GM20000 (cell line): ENCODE data around the gene SH3GLB2.
"Not testable (repeated sequence)": the region's sequence is repeated elsewhere in the genome, so short reads cannot be mapped to it uniquely, and the experiment has no call there.

Experiments used
- DNase-seq: peaks from one replicate; pipeline ENCODE4 v3.0.0; 2012; ENCODE audit warnings: low spot score
- CTCF ChIP-seq: IDR thresholded peaks from 2 replicates; pipeline ENCODE4 v1.5.1; 2012; ENCODE audit warnings: mild to moderate bottlenecking, control low read depth; ENCODE audit errors: extremely low read depth, missing control alignments

Gene SH3GLB2

DNA sequence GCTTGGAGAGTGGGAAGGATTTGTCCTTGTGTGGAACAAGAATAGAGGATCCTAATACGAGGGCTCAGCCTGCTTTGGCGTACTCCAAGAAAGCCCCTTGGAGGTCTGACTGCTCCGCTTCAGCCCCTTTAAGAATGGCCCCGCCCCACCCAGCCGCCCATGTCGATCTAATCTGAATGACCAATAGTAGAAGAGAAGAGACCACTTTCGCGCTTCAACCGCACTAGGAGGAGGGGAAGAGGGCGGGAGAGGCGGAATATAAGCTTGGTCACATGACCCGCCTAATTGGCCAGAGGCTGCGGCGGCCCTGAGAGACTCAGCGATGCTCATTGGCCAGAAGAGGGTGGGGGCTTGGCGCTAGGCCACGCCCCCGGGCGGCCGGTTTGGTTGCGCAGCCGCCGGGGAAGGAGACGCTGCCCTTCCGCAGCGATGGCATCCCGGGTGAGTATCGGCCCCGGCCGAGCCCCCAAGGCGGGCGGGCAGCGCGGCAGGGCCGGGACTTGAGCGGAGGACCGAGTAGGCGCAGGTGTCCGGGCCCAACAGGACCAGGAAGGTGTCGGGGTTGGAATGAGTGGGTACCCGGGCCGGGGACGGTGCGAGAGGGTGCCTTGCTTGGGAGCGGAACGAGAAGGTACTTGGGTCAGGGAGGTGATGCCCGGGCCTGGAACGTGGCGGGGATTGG, 8.3 kb upstream of the SH3GLB2 start, which contains the start of gene MIGA2:
MIGA2 (plus strand) TSS at position 386 of the 682 bp plus-strand sequence. CDS start 3,969 bp downstream, outside the sequence.
- DNase-seq: peak; percentile 99
- no peak for TF ChIP-seq CTCF

- DNase-seq: not testable (repeated sequence)
Observed at GRCh38 chr9:129035838-129036237, 7.7 kb upstream of the SH3GLB2 start.

DNA sequence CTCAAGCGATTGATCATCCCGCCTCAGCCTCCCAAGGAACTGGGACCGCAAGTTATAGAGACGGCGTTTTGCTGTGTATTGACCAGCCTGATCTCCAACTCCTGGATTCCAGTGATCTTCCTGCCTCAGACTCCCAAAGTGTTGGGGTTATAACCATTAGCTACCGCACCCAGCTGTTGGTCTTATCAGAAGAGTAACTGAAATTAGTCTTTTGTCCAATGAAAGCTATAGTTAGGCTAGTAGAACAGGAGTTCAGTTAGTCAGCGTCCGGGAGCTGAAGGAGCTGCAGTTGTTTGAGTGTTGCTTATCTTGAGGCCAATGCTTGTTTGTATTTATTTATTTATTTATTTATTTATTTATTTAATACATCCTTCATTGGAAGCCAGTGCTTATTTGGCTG, 5.1 kb upstream of the SH3GLB2 start:
- TF ChIP-seq CTCF: no peak
- DNase-seq: no peak

DNA sequence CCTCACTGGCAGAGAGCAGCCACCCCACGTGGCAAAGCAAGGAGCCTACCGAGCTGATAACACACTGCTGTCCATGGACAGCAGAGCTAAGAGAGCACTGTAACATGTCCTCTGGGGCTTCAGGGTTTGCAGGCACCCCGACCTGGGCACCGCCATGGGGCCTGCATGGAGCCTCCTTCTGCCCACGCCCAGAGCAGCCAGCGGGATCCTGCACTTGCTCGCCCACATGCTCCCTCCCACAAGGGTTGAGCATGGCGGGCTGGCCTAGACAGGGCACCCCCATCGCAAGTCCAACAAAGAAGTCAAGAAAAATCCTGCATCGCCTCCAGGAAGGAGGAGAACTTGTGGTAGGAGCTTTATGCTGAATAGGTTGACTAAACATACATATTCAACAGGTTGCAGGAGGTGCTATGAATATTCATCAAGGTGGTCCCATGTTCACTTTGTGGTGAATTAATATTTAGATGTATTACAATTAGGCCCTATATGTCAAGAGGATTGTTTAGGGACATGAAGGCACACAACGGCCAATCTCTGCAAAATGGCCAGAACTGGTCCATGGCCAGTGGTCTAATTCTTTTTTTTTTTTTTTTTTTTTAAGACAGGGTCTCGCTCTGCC, 4.5 kb upstream of the SH3GLB2 start:
- no peak for TF ChIP-seq CTCF
- DNase-seq: no peak

GRCh38 chr9:129031514-129031913, 3.4 kb upstream of the SH3GLB2 start:
- TF ChIP-seq CTCF: no peak
- no peak for DNase-seq

DNA sequence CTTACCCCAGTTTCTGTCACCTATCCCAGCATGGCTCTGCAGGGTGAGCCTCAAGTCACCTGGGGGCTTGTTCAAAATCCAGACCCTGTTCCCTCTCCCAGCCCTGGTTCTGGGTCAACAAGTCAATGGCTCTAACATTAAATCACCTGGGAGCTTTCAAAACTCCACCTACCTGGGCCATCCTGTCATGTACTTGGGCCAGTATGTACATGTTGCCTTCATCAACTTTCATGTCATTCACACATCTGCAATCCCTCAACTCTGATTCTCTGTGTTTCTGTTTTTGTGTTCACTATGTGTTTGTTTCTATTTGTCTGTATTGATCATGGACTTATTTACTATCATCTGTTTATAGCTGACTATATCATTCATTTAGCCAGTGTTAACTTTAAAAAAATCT, 2.1 kb upstream of the SH3GLB2 start:
- DNase-seq: no peak
- TF ChIP-seq CTCF: no peak

- TF ChIP-seq CTCF: no peak
- no peak for DNase-seq
Observed at GRCh38 chr9:129027685-129028191, 393 bp downstream of the SH3GLB2 start.
